ENCODE results near the gene ALKBH8. TPM values are rescaled to one million over a fixed set of nuclear protein-coding genes. Genes with fewer than 3 reads are reported as not detected.

The ALKBH8 gene
- total and polyA plus RNA-seq, 9 donors = 2.8 to 10.1 (median 6.7) TPM

DNA sequence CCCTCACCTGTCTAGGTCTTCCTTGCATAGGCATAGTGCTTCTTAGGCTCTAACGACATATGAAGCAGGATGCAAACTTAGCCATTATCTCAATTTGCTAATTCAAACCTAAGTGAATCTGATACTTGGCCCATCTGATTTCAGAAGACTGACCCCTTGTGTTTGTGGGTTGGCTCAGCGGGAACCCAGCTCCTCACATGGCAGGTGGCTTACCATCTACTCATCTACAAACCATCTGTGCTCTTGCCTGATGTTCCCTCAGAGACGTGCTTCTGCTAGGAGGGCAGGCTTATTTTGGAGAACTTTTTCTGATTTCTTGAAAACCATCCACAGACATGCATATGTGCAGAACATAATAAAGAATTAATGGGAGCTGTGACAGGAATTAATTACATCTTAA, 40.6 kb upstream of the ALKBH8 start:
- Histone ChIP-seq H3K4me3 (no peak overlapping the region), H3K27me3 (no peaks in the 10 kb centered on the region), H3K9me3 (no peaks in the 10 kb centered on the region), H3K27ac (no peak overlapping the region), H3K36me3 (no peaks in the 10 kb centered on the region), H3K4me1 (ENCODE audit: insufficient read depth) (no peaks in the 10 kb centered on the region)
- 74 to 77% (median 76%) methylated on average over 3 of the region's 3 CpGs for WGBS, 3 donors
- intact Hi-C loops (cut with DNase I) = no loop called here
- TF ChIP-seq POLR2A (IDR thresholded peaks at IDR 0.05) (no peak), EP300 (IDR thresholded peaks at IDR 0.05) (no peak)
- TF ChIP-seq, protein P1, sequence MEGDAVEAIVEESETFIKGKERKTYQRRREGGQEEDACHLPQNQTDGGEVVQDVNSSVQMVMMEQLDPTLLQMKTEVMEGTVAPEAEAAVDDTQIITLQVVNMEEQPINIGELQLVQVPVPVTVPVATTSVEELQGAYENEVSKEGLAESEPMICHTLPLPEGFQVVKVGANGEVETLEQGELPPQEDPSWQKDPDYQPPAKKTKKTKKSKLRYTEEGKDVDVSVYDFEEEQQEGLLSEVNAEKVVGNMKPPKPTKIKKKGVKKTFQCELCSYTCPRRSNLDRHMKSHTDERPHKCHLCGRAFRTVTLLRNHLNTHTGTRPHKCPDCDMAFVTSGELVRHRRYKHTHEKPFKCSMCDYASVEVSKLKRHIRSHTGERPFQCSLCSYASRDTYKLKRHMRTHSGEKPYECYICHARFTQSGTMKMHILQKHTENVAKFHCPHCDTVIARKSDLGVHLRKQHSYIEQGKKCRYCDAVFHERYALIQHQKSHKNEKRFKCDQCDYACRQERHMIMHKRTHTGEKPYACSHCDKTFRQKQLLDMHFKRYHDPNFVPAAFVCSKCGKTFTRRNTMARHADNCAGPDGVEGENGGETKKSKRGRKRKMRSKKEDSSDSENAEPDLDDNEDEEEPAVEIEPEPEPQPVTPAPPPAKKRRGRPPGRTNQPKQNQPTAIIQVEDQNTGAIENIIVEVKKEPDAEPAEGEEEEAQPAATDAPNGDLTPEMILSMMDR (IDR thresholded peaks at IDR 0.05) = no peak
- DNase-seq = no peak

DNA sequence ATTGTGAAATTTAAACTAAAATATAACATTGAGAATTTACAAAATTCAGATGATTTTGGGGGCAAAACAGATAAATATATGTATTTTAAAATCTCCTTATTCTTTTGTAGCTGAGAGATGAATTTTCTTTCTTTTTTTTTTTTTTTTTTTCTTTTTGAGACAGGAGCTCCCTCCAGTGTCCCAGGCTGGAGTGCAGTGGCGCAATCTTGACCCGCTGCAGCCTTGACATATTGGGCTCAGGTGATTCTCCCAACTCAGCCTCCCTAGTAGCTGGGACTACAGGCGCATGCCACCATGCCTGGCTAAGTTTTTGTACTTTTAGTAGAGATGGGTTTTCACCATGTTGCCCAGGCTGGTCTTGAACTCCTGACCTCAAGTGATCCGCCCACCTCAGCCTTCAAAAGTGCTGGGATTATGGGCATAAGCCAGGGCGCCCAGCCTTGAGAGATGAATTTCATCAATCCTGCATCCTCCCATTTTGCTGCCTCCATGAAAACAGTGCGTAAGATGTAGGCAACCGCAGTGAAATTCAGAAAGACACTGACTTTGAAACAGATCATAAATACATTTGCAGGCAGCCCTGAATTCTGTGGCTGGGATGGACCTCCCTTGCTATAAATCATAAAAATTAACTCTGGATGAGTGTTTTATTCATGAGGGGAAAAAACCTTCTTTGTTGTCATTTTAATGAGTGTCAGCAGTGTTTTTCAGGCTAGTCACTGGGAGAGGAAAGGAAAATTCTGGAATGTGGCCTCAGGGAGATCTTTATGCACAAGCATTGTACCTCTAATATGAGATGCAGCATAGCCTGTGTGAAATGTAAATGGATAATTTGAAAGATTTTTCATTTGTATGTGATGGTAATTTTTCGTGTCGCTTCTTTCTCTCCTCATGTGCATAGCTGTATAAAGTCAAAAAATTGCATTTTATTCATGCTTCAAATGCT, 39.8 kb upstream of the ALKBH8 start:
- TF ChIP-seq POLR2A (IDR thresholded peaks at IDR 0.05) (no peak), EP300 (IDR thresholded peaks at IDR 0.05) (no peak)
- TF ChIP-seq, protein P1 (IDR thresholded peaks at IDR 0.05) = no peak
- H3K9me3 ChIP-seq = no peaks in the 10 kb centered on the region
- intact Hi-C loops (cut with DNase I) = no loop called here
- H3K27me3 ChIP-seq = no peaks in the 10 kb centered on the region
- no peaks in the 10 kb centered on the region for H3K4me1 ChIP-seq (ENCODE audit: insufficient read depth)
- no peak overlapping the region for H3K4me3 ChIP-seq
- DNase-seq = no peak
- no peaks in the 10 kb centered on the region for H3K36me3 ChIP-seq
- WGBS, 3 donors = 76 to 80% (median 77%) methylated on average over 9 of the region's 9 CpGs
- no peak overlapping the region for H3K27ac ChIP-seq

DNA sequence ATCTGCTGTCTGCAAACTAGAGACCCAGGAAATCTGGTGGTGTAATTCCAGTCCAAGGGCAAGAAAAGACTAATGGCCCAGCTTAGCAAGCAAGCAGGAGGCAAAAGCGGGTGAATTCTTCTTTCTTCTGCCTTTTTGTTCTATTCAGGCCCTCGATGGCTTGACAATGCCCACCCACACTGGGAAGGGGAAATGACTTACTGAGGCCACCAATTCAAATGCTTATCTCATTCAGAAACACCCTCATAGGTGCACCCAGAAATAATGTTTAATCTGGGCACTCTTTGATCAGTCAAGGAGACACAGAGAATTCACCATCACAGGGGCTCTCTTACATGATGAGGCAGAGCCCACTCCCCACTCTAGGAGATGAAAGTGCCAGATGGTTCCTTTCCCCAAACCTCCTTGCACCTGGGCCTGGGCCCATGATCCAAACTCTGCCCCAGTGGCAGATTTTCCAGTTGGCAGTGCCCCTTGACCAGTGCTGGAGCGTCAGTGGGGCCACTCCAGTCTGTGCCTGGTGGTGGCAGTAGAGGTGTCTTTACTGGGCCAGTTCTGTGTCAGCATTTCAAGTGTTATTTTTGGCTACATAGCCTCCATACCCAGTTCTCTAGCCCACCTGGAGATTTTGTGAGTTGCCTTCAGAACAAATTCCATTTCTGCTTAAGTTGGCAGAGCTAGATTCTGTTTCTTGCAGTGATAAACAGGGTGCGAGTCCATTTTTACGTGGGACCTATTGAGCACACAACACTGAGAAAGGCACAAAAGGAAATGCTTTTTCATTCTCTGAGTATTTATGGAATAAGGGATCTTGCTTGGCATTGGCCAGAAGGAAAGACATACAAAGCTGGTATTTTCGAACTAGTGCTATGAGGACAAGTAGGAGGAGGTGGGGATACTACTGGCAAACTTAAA, 32.9 kb upstream of the ALKBH8 start:
- TF ChIP-seq, protein P1 (IDR thresholded peaks at IDR 0.05) = no peak
- TF ChIP-seq EP300 (IDR thresholded peaks at IDR 0.05) = no peak
- no peak for TF ChIP-seq POLR2A (IDR thresholded peaks at IDR 0.05)
- intact Hi-C loops (cut with DNase I) = no loop called here
- no peaks in the 10 kb centered on the region for H3K36me3 ChIP-seq
- 55 to 71% (median 59%) methylated on average over 6 of the region's 6 CpGs for WGBS, 3 donors
- no peak for DNase-seq
- no peaks in the 10 kb centered on the region for H3K9me3 ChIP-seq
- H3K4me1 ChIP-seq (ENCODE audit: insufficient read depth) = no peaks in the 10 kb centered on the region
- H3K27ac ChIP-seq = no peak overlapping the region
- H3K27me3 ChIP-seq = no peaks in the 10 kb centered on the region
- no peak overlapping the region for H3K4me3 ChIP-seq

DNA sequence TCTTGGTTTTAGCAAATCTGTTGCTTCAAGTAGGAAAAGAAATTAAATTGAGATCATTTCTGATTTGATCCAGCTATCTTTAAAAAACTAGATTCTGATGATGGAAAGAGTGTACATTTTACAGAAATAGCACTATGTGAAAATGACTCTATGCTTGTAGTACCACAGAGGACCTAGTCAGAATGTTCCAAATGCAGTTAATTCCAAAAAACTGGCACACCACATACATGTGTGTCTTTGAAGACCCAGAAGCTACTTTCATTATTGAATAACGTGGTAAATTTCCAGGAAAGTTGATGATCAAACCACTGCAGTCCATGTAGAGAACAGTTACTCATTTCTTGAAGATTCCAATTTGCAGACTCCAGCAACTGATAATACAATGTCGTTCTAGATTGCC, 29.2 kb upstream of the ALKBH8 start:
- no peaks in the 10 kb centered on the region for H3K36me3 ChIP-seq
- peaks cover 6% of the 10 kb centered on the region for H3K4me1 ChIP-seq (ENCODE audit: insufficient read depth)
- no peaks in the 10 kb centered on the region for H3K9me3 ChIP-seq
- no peaks in the 10 kb centered on the region for H3K27me3 ChIP-seq
- no peak for DNase-seq
- TF ChIP-seq, protein P1 (IDR thresholded peaks at IDR 0.05) = no peak
- TF ChIP-seq POLR2A (IDR thresholded peaks at IDR 0.05) (no peak), EP300 (IDR thresholded peaks at IDR 0.05) (no peak)
- intact Hi-C loops (cut with DNase I) = no loop called here
- H3K4me3 ChIP-seq = no peak overlapping the region
- H3K27ac ChIP-seq = no peak overlapping the region
- 43 to 70% (median 49%) methylated on average over 2 of the region's 2 CpGs for WGBS, 3 donors
